ENCODE results near the gene VWA5A. TPM values are rescaled to one million over a fixed set of nuclear protein-coding genes. Genes with fewer than 3 reads are reported as not detected.

The VWA5A gene
- total RNA-seq, 2 experiments from 2014 or later: 0.38 to 2.1 TPM

- no peak for TF ChIP-seq EZH2phosphoT487 (IDR thresholded peaks at IDR 0.05; ENCODE audit: borderline replicate concordance, low read depth, low read length)
- TF ChIP-seq, protein P1, sequence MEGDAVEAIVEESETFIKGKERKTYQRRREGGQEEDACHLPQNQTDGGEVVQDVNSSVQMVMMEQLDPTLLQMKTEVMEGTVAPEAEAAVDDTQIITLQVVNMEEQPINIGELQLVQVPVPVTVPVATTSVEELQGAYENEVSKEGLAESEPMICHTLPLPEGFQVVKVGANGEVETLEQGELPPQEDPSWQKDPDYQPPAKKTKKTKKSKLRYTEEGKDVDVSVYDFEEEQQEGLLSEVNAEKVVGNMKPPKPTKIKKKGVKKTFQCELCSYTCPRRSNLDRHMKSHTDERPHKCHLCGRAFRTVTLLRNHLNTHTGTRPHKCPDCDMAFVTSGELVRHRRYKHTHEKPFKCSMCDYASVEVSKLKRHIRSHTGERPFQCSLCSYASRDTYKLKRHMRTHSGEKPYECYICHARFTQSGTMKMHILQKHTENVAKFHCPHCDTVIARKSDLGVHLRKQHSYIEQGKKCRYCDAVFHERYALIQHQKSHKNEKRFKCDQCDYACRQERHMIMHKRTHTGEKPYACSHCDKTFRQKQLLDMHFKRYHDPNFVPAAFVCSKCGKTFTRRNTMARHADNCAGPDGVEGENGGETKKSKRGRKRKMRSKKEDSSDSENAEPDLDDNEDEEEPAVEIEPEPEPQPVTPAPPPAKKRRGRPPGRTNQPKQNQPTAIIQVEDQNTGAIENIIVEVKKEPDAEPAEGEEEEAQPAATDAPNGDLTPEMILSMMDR (conservative IDR thresholded peaks at IDR 0.05; ENCODE audit: low read length): no peak
- no peak for DNase-seq (ENCODE audit: low spot score)
- no peak overlapping the region for H3K27ac ChIP-seq (ENCODE audit: low read depth, low read length, poor library complexity, severe bottlenecking)
- H3K79me2 ChIP-seq (ENCODE audit: insufficient read depth, low read depth, low read length): no peaks in the 10 kb centered on the region
- ChIA-PET POLR2A (interaction anchor here (1.1 kb wide), 1 partner anchor 121 kb away, joined by 3 read pairs; no protein-coding TSS in a partner anchor), CTCF (ENCODE audit: unreplicated experiment) (interaction anchor here (0.9 kb wide), 2 partner anchors 125 to 136 kb away, joined by 3 to 4 read pairs; no protein-coding TSS in a partner anchor)
- no peaks in the 10 kb centered on the region for H3K9me3 ChIP-seq (ENCODE audit: low read length)
- no peaks in the 10 kb centered on the region for H3K4me1 ChIP-seq (ENCODE audit: insufficient read depth, low read length, poor library complexity, severe bottlenecking)
- no peak overlapping the region for H3K4me3 ChIP-seq (ENCODE audit: low read depth, low read length, poor library complexity, severe bottlenecking)
- no TSS peak for BruUV-seq (replicated peaks)
- no peaks in the 10 kb centered on the region for H3K9me2 ChIP-seq (ENCODE audit: insufficient read depth, low read length)
- H2AFZ ChIP-seq (ENCODE audit: low read length): no peak overlapping the region
- intact Hi-C loops (cut with micrococcal nuclease; ENCODE audit: unreplicated experiment): loop anchor here (1.0 to 5.0 kb wide), 2 partner anchors 123 to 133 kb away; no protein-coding TSS in a partner anchor
- no peak overlapping the region for H3K4me2 ChIP-seq (ENCODE audit: low read length)
- no peaks in the 10 kb centered on the region for H3K36me3 ChIP-seq (ENCODE audit: insufficient read depth, low read length)
- H4K20me1 ChIP-seq (ENCODE audit: insufficient read depth, low read length): no peaks in the 10 kb centered on the region
These were observed 79.3 kb downstream of the VWA5A start for GRCh38 chr11:124194293-124195188.

GRCh38 chr11:124195189-124195734 lies 80.0 kb downstream of the VWA5A start:
- peak; percentile 56 for DNase-seq (ENCODE audit: low spot score)
- H3K27ac ChIP-seq (ENCODE audit: low read depth, low read length, poor library complexity, severe bottlenecking): no peak overlapping the region
- H3K79me2 ChIP-seq (ENCODE audit: insufficient read depth, low read depth, low read length): no peaks in the 10 kb centered on the region
- no peak overlapping the region for H3K4me2 ChIP-seq (ENCODE audit: low read length)
- H3K36me3 ChIP-seq (ENCODE audit: insufficient read depth, low read length): no peaks in the 10 kb centered on the region
- no TSS peak for BruUV-seq (replicated peaks)
- H3K4me3 ChIP-seq (ENCODE audit: low read depth, low read length, poor library complexity, severe bottlenecking): no peak overlapping the region
- H4K20me1 ChIP-seq (ENCODE audit: insufficient read depth, low read length): no peaks in the 10 kb centered on the region
- no peaks in the 10 kb centered on the region for H3K9me2 ChIP-seq (ENCODE audit: insufficient read depth, low read length)
- TF ChIP-seq, protein P1 (conservative IDR thresholded peaks at IDR 0.05; ENCODE audit: low read length): peak; percentile 91
- TF ChIP-seq EZH2phosphoT487 (IDR thresholded peaks at IDR 0.05; ENCODE audit: borderline replicate concordance, low read depth, low read length): no peak
- ChIA-PET POLR2A (interaction anchor here (1.1 kb wide), 1 partner anchor 122 kb away, joined by 3 read pairs; no protein-coding TSS in a partner anchor), CTCF (ENCODE audit: unreplicated experiment) (interaction anchor here (0.9 kb wide), 1 partner anchor 126 kb away, joined by 4 read pairs; no protein-coding TSS in a partner anchor)
- intact Hi-C loops (cut with micrococcal nuclease; ENCODE audit: unreplicated experiment): loop anchor here (1.0 to 5.0 kb wide), 2 partner anchors 124 to 132 kb away; no protein-coding TSS in a partner anchor
- H2AFZ ChIP-seq (ENCODE audit: low read length): no peak overlapping the region
- H3K9me3 ChIP-seq (ENCODE audit: low read length): no peaks in the 10 kb centered on the region
- H3K4me1 ChIP-seq (ENCODE audit: insufficient read depth, low read length, poor library complexity, severe bottlenecking): no peaks in the 10 kb centered on the region

Other genes with a start within 250 kb of the VWA5A start
- not detected in 2 replicates for gene TMEM225, start 229.8 kb upstream of the VWA5A start, total RNA-seq (2014; rRNA removed; shearing (Covaris generic))
- not detected in 2 replicates for gene TMEM225, start 229.8 kb upstream of the VWA5A start, total RNA-seq (2022)
- not detected in 2 replicates for gene OR8D4, start 213.3 kb upstream of the VWA5A start, total RNA-seq (2014; rRNA removed; shearing (Covaris generic))
- not detected in 2 replicates for gene OR8D4, start 213.3 kb upstream of the VWA5A start, total RNA-seq (2022)
- gene OR4D5, start 175.8 kb upstream of the VWA5A start, total RNA-seq (2014; rRNA removed; shearing (Covaris generic)): not detected in 2 replicates
- not detected in 2 replicates for gene OR4D5, start 175.8 kb upstream of the VWA5A start, total RNA-seq (2022)
- gene OR6T1, start 171.6 kb upstream of the VWA5A start, total RNA-seq (2014; rRNA removed; shearing (Covaris generic)): not detected in 2 replicates
- gene OR6T1, start 171.6 kb upstream of the VWA5A start, total RNA-seq (2022): not detected in 2 replicates
- gene OR10S1, start 137.7 kb upstream of the VWA5A start, total RNA-seq (2014; rRNA removed; shearing (Covaris generic)): not detected in 2 replicates
- not detected in 2 replicates for gene OR10S1, start 137.7 kb upstream of the VWA5A start, total RNA-seq (2022)
- not detected in 2 replicates for gene OR10G6, start 120.3 kb upstream of the VWA5A start, total RNA-seq (2014; rRNA removed; shearing (Covaris generic))
- gene OR10G6, start 120.3 kb upstream of the VWA5A start, total RNA-seq (2022): not detected in 2 replicates
- not detected in 2 replicates for gene OR10G4, start 102.5 kb upstream of the VWA5A start, total RNA-seq (2014; rRNA removed; shearing (Covaris generic))
- not detected in 2 replicates for gene OR10G4, start 102.5 kb upstream of the VWA5A start, total RNA-seq (2022)
- gene OR10G9, start 92.4 kb upstream of the VWA5A start, total RNA-seq (2014; rRNA removed; shearing (Covaris generic)): not detected in 2 replicates
- not detected in 2 replicates for gene OR10G9, start 92.4 kb upstream of the VWA5A start, total RNA-seq (2022)
- not detected in 2 replicates for gene OR10G8, start 88.7 kb upstream of the VWA5A start, total RNA-seq (2014; rRNA removed; shearing (Covaris generic))
- not detected in 2 replicates for gene OR10G8, start 88.7 kb upstream of the VWA5A start, total RNA-seq (2022)
- gene OR10G7, start 74.1 kb upstream of the VWA5A start, total RNA-seq (2014; rRNA removed; shearing (Covaris generic)): not detected in 2 replicates
- not detected in 2 replicates for gene OR10G7, start 74.1 kb upstream of the VWA5A start, total RNA-seq (2022)
- not detected in 2 replicates for gene OR10D3, start 67.9 kb downstream of the VWA5A start, total RNA-seq (2014; rRNA removed; shearing (Covaris generic))
- not detected in 2 replicates for gene OR10D3, start 67.9 kb downstream of the VWA5A start, total RNA-seq (2022)
- not detected in 2 replicates for gene OR8G1, start 125.6 kb downstream of the VWA5A start, total RNA-seq (2014; rRNA removed; shearing (Covaris generic))
- gene OR8G1, start 125.6 kb downstream of the VWA5A start, total RNA-seq (2022): not detected in 2 replicates
- gene OR8G5, start 140.9 kb downstream of the VWA5A start, total RNA-seq (2014; rRNA removed; shearing (Covaris generic)): not detected in 2 replicates
- gene OR8G5, start 140.9 kb downstream of the VWA5A start, total RNA-seq (2022): not detected in 2 replicates
- gene OR8D1, start 198.5 kb downstream of the VWA5A start, total RNA-seq (2014; rRNA removed; shearing (Covaris generic)): not detected in 2 replicates
- not detected in 2 replicates for gene OR8D1, start 198.5 kb downstream of the VWA5A start, total RNA-seq (2022)
- not detected in 2 replicates for gene OR8D2, start 204.7 kb downstream of the VWA5A start, total RNA-seq (2014; rRNA removed; shearing (Covaris generic))
- gene OR8D2, start 204.7 kb downstream of the VWA5A start, total RNA-seq (2022): not detected in 2 replicates